ACHN (cell line): ENCODE data around the gene ABL2.

Experiments used
- DNase-seq: peaks from one replicate; pipeline ENCODE4 v3.0.0-alpha.2; 2015
- in situ Hi-C: cut with HindIII; loops from 2 replicates; pipeline ENCODE4 v1.10.0; 2017; ENCODE audit warnings: low sequenced_read_pairs, low pct_ligation_motif_present, low pct_unique_long_range_greater_than_20kb

Gene ABL2

DNA sequence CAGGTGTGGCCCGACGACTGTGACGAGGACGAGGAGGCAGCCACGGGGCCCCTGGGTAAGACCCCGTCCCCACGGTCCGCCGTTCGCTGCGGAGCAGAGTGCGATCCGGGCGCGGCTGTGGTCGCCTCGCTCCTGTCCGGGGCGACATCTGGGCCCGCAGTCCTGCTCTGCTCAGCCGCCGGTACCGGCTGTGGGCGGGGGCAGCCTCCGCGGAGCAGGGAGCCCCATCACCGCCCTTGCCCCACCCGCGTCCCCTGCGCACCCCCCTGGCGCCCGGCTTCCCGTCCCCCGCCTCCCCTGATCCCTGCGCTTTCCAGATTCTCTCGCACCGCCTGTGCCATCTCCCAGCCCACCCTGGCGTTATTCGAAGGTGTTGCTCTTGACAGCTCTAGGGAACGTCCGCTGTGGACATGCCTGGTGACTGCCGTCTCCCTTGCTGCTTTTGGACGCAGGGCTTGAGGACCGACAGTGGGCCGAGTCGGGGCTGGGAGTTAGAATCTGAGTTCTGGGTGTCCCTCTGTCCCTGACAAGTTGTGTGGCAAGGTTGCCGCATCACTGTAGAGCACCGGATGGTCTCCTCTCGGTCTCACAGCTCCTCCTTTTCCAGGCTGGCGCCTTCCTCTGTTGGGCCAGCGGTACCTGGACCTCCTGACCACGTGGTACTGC, 147.0 kb downstream of the ABL2 start:
- DNase-seq: peak; percentile 38
- in situ Hi-C loops: no loop called here

DNA sequence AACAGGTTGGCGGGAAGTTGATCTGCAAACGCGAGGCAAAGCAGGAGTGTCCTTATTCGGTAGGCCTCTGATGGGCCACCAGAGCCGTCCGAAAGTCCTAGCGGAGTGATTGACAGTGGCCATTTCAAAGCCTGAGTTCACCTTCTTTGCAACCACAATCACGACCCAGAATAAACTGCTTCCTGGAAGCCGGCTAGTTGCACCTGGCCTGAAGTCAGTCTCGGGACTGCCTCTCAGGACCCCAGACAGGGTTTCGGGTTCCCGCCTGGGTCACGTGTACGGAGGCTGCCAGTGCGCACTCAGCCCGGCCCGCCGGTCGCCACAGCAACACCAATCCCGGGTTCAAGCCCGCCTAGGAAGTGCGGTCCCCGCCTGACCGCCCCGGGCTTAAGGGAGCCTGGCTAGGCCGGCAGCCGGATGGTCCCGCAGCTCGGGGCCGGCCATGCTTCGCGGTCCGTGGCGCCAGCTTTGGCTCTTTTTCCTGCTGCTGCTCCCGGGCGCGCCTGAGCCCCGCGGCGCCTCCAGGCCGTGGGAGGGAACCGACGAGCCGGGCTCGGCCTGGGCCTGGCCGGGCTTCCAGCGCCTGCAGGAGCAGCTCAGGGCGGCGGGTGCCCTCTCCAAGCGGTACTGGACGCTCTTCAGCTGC, 147.7 kb downstream of the ABL2 start, which contains the start of gene TOR3A:
Gene TOR3A, plus strand, starts transcription at position 384 of the 646 bp plus-strand sequence. Its CDS starts 59 bp downstream, at position 443.
- in situ Hi-C loops: no loop called here
- DNase-seq: peak; percentile 89

DNA sequence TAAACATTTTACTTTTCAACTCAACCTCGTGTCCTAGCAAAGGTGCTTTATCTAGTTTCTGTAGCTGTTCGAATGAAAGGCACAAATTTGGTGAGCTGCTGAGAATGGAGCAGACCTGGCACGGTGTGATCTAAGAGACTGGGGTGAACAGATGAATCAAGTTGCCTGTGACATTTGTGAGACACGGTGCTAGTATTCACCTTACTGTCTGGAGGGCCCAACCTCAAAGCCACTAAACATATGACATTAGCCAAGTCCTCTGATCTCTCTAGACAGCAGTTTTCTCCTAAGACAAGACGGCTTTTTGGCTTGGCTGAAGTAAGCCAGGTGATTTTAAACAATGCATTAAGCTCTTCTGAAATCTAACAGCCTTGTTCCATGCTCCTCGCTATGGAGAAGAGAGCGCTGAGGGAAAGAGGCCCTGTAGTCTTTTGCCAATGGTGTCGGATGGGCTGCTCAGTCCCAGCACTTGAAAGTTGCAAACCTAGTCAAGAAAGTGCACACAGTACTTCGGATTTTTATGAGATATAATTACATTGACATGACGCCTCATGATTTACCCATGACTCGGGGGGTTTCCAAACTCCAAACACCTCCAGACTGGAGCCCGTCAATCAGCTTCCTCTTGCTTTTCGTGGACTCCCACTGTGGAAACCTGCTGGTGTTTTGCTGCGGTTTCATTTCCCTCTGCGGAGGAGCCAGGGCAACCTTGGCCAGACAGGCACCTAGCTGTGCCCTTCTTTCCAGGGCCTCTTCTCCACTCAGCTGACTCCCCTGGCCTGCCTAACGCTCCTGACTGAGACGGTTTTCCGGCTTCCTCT, 148.4 kb downstream of the ABL2 start:
- no peak for DNase-seq
- in situ Hi-C loops: no loop called here

DNA sequence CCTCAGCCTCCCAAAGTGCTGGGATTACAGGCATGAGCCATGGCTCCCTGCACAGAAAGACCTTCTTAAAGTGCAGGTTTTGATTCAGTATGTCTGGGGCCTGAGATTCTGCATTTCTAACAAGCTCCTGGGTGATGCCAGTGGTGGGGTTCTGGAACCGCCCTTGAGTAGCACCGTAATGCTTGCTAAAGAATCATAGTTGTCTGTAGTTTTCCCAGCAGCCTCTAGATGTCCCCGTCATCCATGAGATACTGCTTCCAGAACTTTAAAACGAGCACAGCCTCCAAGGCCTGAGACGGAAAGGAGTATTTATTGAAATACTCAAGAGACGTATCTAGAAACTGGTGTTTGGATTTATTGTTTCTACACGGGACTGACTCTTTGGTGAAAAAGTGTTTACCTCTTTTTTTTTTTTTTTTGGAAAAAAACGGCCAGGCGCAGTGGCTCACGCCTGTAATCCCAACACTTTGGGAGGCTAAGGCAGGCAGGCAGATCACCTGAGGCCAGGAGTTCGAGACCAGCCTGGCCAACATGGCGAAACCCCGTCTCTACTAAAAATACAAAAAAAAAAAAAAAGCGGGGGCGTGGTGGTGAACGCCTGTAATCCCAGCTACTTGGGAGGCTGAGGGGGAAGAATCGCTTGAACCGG, 150.2 kb downstream of the ABL2 start:
- DNase-seq: peak; percentile 81
- in situ Hi-C loops: no loop called here

DNA sequence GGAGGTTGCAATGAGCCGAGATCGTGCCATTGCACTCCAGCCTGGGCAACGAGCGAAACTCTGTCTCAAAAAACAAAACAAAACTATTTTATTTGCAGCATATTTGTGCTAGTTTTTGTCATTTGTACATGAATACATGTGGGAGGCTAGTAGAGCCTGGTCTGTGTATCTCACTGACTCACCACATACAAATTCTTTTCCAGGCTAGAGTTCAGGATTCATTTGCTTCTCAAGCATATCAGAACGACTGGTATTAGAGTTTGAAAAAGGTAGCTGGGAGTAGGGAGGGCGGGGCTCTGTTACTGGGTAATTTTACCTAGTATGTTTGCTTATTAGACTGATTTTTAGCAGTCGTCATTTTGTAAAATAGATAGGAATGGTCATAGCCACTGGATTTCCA, 152.1 kb downstream of the ABL2 start:
- peak; percentile 32 for DNase-seq
- in situ Hi-C loops: no loop called here

DNA sequence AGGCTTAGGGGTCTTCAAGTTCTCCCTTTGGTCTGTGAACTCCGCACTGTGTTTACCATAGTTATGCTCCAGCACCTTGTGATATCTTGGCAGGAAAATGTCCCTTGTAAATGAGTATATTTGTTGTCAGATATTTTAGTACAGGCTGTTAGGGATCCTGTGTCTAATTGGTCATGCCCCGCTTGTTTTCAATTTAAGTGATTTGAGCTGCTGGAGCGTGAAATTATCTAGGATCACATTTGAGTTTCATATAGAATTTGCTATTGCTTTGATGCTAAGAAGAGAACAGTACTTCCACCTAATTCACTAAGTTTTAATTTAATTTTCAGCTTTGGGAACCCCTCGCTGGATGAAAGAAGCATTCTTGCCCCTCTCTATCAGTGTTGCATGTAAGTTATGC, 163.0 kb downstream of the ABL2 start:
- in situ Hi-C loops: no loop called here

DNA sequence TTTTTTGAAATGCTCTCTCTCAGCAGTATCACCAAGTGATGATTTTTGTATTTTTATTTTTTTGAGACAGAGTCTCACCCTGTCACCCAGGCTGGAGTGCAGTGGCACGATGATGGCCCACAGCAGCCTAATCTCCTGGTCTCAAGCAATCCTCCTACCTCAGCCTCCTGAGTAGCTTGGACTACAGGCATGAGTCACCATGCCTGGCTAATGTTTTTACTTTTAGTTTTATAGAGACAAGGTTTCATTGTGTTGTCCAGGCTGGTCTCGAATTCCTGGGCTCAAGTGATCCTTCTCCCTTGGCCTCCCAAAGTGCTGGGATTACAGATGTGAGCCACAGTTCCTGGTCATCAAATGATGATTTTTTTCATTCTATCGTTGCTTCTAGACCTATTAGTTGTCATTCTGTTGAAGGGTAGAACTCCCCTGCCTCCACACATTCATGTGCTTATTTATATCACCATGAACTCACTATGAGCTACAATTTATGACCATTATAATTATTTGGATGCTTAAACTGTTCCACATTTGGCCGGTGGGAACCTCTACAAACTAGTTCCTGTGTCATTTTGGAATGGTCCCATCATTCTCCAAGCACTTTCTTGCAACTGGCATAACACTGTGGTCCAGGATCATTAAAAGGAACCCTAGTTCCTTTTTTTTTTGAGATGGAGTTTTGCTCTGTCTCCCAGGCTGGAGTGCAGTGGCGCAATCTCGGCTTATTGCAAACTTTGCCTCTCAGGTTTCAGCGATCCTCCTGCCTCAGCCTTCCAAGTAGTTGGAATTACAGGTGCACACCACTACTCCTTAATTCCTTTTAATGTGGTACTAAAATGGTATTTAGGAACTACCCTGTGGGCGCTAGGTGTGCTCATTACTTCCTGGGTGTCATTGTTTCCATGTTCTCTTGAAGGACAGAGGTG, 167.9 kb downstream of the ABL2 start:
- DNase-seq: no peak
- in situ Hi-C loops: no loop called here

More for the DNA sequence above, 163.0 kb downstream of the ABL2 start:
- no peak for DNase-seq

DNA sequence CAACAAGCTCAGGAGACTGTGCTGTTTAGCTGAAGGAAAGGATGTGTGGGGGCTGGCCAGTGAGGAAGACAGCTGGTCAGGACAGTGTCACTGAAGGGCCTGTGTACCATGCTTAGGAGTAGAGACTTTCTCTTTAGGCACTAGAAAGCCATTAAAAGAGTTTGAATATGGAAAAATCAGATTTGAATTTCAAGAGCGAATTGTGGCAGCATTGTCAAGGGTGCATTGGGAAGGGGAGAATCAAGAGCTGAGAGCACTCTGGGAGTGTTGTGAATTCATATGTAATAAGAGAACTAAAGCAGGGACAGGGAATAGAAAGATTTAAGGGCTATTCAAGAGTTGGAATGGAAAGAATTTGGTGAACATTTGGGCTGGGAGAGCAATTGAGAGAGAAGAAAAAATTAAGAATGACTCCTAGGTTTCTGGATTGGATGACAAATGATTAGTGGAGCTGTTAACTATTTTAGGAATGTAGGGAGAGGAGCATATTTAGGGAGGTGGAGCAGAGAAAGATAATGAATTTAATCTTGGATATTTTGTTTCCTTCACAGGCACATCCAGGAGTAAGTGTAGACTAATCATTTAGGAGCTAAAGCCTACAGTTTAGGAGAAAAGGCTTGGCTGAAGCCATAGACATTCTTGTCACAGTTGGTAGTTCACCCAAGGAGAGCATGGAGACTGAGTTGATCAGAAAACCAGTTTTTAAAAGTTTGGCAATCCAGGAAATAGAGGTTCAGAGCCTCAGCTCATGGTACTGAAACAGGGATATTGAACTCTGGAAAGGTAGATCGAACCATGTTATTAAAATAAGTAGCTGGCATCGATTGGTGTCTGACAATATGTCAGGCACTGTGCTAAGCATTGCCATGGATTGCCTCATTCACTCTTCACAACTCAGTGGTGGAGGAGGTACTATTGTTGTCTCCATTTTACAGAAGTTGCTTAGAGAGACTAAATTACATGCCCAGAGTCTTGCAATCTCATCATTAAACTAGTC, 170.7 kb downstream of the ABL2 start:
- in situ Hi-C loops: no loop called here
- DNase-seq: no peak

DNA sequence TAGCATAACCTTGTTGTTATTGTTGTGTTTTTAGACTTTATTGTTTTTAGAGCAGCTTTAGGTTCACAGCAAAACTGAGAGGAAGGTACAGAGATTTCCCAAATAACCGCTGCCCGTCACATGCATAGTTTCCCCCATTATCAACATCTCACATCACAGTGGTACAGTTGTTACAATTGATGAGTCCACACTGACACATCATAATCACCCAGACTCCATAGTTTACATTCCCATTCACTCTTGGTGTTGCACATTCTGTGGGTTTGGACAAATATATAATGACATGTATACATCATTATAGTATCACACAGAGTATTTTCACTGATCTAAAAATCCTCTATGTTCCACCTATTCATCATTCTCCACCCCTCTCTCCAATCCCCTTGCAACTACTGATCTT, 173.5 kb downstream of the ABL2 start:
- in situ Hi-C loops: no loop called here
- DNase-seq: no peak

DNA sequence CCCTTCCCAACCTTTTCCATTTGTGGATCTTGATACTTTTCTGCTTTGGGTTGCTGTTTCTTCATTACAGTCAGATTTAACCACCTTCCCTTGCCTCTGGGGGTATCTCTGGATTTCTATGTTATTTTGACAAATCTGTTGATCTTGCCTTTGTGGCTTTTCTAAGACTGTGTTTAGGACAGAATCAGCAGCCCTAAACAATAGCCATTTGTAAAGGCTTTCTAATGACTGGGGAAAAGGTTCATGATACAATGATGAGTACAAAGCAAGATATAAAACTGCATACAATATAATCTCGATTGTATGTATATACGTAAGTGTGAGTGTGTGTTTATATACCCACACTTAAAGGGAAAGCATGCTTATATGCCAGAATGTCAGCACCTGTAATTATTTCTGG, 176.0 kb downstream of the ABL2 start:
- no peak for DNase-seq
- in situ Hi-C loops: no loop called here

DNA sequence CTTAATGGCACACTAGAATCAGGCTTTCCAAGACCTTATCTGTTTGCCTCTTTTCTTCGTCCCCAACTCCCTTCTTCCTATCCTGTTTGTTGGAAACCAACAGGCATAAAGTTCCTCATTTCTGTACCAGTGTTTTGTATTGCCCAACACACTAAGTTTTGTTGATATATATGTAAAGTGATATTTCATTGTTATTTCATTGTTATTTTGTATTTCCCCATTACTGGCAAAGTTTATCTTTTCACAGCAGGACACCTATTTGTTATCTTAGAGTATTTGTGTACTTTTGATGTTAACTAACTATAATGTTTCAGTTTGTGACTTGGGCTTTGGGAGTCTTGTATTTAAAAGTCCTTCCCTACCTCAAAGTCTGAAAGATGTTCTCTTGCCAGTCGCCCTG, 176.7 kb downstream of the ABL2 start:
- no peak for DNase-seq
- in situ Hi-C loops: no loop called here
